K562 (cell line): Measurements from ENCODE around the gene FAAH. TPM values are rescaled to one million over a fixed set of nuclear protein-coding genes. Genes with fewer than 3 reads are reported as not detected.
A peak's percentile ranks its signal among the peaks of the same experiment; 100 is the strongest.

ENCODE experiments used
- ATF7 ChIP-seq: fragments of 450-650 bp; IDR thresholded peaks from 2 replicates; pipeline ENCODE4 v1.7.1; 2014; ENCODE audit warnings: mild to moderate bottlenecking, moderate library complexity
- CBX8 ChIP-seq: fragments of 200-600 bp; sonication (generic); IDR thresholded peaks from 2 replicates; pipeline ENCODE4 v1.6.1; 2012; ENCODE audit warnings: borderline replicate concordance, mixed run types, low read depth, mild to moderate bottlenecking, moderate library complexity, mixed read lengths, low read length, control low read depth, inconsistent platforms; ENCODE audit not compliant: poor library complexity, severe bottlenecking; ENCODE audit errors: extremely low read depth
- FUS ChIP-seq: fragments of 200-400 bp; formaldehyde crosslinking; optimal IDR thresholded peaks from 2 replicates; pipeline ENCODE3; 2017; ENCODE audit warnings: low read depth, low read length
- IFI16 ChIP-seq: fragments of 250-450 bp; sonication (Bioruptor Pico); IDR thresholded peaks from 2 replicates; pipeline ENCODE4 v2.1.2; 2022; ENCODE audit warnings: mild to moderate bottlenecking, inconsistent platforms
- MIER1 ChIP-seq: fragments of 450-650 bp; IDR thresholded peaks from 2 replicates; pipeline ENCODE4 v1.6.1; 2016; ENCODE audit warnings: antibody characterized with exemption, mild to moderate bottlenecking, low read depth
- MITF ChIP-seq: IDR thresholded peaks from 2 replicates; pipeline ENCODE4 v1.6.1; 2014; ENCODE audit warnings: antibody characterized with exemption
- NFRKB ChIP-seq: fragments of 450-650 bp; IDR thresholded peaks from 2 replicates; pipeline ENCODE4 v1.6.1; 2016; ENCODE audit warnings: low read depth
- SMARCE1 ChIP-seq: fragments of 450-650 bp; IDR thresholded peaks from 2 replicates; pipeline ENCODE4 v1.7.1; 2016; ENCODE audit warnings: mild to moderate bottlenecking
- TRIM24 ChIP-seq, 2 experiments: fragments of 450-650 bp; IDR thresholded peaks; 2 replicates each; pipeline ENCODE4 v1.6.1; 2016
- USF2 ChIP-seq: sonication (generic); formaldehyde crosslinking; IDR thresholded peaks from 2 replicates; pipeline ENCODE4 v1.5.0; 2020; ENCODE audit warnings: missing genetic modification reagents
- ZNF197 ChIP-seq: fragments of 200-800 bp; sonication (Bioruptor generic); IDR thresholded peaks from 2 replicates; pipeline ENCODE4 v1.6.1; 2016; ENCODE audit warnings: low read depth, missing genetic modification characterization, missing compliant biosample characterization
- ZNF696 ChIP-seq: fragments of 250-450 bp; sonication (Bioruptor Pico); conservative IDR thresholded peaks from 2 replicates; pipeline ENCODE4 v1.4.0; 2020; ENCODE audit warnings: mild to moderate bottlenecking, moderate library complexity
- polyA plus RNA-seq, 8 experiments: library from polyadenylated mRNA; depleted of rRNA in 4 of 8; stranded (reverse) in 5 of 8; unstranded in 3 of 8; fragments of >200 nt; fragmentation: Nextera tagmentation in 2 of 8; fragmentation: Illumina TruSeq in 1 of 8; extraction: Ambion mirVana in 2 of 8; extraction: Trizol in 1 of 8; gene quantifications; 2 replicates each; pipeline versions ENCODE4 v1.2.1 to v1.2.3, GENCODE V29; 2011 to 2014; ENCODE audit warnings: inconsistent platforms in 1 of 8, missing spikeins in 1 of 8
- total RNA-seq, 7 experiments: library from RNA; depleted of rRNA in 6 of 7; stranded (reverse); fragments of >200 nt in 6 of 7; fragmentation: Illumina TruSeq in 2 of 7; extraction: Trizol in 2 of 7; gene quantifications; 2 replicates each; pipeline versions ENCODE4 v1.2.1 to v1.2.3, GENCODE V29; 2011 to 2021; ENCODE audit warnings: low replicate concordance in 1 of 7
- TF ChIP-seq, protein P1 (sequence below): fragments of 450-650 bp; IDR thresholded peaks from 2 replicates; pipeline ENCODE4 v1.6.1; 2016; ENCODE audit warnings: mild to moderate bottlenecking, moderate library complexity

The FAAH gene
- total and polyA plus RNA-seq, 9 of the 15 experiments (the other 6 are each of a cell fraction or from before 2014, with no cell fraction given) = 0.06 to 1.1 (median 0.32) TPM

DNA sequence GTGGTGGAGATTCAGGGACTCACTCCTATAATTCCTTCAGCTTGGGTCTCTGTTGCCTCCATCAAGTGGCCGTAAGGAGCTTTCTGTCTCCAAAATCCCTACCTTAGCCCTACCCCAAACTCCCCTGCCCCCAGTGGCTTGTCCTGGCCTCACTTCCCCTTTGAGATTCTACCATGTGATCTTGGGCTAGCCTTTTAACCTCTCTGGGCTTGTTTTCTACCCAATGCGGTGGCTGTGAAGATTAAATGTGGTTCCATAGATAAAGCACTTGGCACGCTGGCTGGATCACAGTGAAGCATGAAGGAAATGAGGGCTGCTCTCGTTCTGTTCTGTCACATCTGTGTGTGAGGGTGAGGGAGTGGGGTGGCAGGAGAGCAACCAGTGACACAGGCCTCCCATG, 43.6 kb downstream of the FAAH start (continued):
- TF ChIP-seq ATF7 (peak; percentile 39; the same call in 1 of the 2 replicates), FUS (no peak), ZNF696 (CRISPR knock-in tag) (no peak), IFI16 (CRISPR knock-in tag) (no peak), MITF (peak; percentile 88), USF2 (peak; percentile 51; the same call in 1 of the 2 replicates), ZNF197 (CRISPR knock-in tag) (0 out of 2 replicates have a peak, but pooled peaks have one; percentile 33), SMARCE1 (peak; percentile 51; the same call in 1 of the 2 replicates), NFRKB (no peak), TRIM24 (IDR thresholded peaks at IDR 0.05) (peak in 1 of 2 experiments; percentile 32; a peak in 1 of 4 replicates), CBX8 (no peak), MIER1 (no peak)
- TF ChIP-seq, protein P1, sequence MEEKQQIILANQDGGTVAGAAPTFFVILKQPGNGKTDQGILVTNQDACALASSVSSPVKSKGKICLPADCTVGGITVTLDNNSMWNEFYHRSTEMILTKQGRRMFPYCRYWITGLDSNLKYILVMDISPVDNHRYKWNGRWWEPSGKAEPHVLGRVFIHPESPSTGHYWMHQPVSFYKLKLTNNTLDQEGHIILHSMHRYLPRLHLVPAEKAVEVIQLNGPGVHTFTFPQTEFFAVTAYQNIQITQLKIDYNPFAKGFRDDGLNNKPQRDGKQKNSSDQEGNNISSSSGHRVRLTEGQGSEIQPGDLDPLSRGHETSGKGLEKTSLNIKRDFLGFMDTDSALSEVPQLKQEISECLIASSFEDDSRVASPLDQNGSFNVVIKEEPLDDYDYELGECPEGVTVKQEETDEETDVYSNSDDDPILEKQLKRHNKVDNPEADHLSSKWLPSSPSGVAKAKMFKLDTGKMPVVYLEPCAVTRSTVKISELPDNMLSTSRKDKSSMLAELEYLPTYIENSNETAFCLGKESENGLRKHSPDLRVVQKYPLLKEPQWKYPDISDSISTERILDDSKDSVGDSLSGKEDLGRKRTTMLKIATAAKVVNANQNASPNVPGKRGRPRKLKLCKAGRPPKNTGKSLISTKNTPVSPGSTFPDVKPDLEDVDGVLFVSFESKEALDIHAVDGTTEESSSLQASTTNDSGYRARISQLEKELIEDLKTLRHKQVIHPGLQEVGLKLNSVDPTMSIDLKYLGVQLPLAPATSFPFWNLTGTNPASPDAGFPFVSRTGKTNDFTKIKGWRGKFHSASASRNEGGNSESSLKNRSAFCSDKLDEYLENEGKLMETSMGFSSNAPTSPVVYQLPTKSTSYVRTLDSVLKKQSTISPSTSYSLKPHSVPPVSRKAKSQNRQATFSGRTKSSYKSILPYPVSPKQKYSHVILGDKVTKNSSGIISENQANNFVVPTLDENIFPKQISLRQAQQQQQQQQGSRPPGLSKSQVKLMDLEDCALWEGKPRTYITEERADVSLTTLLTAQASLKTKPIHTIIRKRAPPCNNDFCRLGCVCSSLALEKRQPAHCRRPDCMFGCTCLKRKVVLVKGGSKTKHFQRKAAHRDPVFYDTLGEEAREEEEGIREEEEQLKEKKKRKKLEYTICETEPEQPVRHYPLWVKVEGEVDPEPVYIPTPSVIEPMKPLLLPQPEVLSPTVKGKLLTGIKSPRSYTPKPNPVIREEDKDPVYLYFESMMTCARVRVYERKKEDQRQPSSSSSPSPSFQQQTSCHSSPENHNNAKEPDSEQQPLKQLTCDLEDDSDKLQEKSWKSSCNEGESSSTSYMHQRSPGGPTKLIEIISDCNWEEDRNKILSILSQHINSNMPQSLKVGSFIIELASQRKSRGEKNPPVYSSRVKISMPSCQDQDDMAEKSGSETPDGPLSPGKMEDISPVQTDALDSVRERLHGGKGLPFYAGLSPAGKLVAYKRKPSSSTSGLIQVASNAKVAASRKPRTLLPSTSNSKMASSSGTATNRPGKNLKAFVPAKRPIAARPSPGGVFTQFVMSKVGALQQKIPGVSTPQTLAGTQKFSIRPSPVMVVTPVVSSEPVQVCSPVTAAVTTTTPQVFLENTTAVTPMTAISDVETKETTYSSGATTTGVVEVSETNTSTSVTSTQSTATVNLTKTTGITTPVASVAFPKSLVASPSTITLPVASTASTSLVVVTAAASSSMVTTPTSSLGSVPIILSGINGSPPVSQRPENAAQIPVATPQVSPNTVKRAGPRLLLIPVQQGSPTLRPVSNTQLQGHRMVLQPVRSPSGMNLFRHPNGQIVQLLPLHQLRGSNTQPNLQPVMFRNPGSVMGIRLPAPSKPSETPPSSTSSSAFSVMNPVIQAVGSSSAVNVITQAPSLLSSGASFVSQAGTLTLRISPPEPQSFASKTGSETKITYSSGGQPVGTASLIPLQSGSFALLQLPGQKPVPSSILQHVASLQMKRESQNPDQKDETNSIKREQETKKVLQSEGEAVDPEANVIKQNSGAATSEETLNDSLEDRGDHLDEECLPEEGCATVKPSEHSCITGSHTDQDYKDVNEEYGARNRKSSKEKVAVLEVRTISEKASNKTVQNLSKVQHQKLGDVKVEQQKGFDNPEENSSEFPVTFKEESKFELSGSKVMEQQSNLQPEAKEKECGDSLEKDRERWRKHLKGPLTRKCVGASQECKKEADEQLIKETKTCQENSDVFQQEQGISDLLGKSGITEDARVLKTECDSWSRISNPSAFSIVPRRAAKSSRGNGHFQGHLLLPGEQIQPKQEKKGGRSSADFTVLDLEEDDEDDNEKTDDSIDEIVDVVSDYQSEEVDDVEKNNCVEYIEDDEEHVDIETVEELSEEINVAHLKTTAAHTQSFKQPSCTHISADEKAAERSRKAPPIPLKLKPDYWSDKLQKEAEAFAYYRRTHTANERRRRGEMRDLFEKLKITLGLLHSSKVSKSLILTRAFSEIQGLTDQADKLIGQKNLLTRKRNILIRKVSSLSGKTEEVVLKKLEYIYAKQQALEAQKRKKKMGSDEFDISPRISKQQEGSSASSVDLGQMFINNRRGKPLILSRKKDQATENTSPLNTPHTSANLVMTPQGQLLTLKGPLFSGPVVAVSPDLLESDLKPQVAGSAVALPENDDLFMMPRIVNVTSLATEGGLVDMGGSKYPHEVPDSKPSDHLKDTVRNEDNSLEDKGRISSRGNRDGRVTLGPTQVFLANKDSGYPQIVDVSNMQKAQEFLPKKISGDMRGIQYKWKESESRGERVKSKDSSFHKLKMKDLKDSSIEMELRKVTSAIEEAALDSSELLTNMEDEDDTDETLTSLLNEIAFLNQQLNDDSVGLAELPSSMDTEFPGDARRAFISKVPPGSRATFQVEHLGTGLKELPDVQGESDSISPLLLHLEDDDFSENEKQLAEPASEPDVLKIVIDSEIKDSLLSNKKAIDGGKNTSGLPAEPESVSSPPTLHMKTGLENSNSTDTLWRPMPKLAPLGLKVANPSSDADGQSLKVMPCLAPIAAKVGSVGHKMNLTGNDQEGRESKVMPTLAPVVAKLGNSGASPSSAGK = peak; percentile 66; the same call in 1 of the 2 replicates
